IMR-90 (cell line): ENCODE data around the gene PODXL. TPM values are rescaled to one million over a fixed set of nuclear protein-coding genes. Genes with fewer than 3 reads are reported as not detected.

Experiments
- ATAC-seq: fragments of 200-7000 bp; cut with Tn5 transposase; 2 replicates; pipeline ENCODE4 v1.9.1; 2020; ENCODE audit warnings: low read depth, mild to moderate bottlenecking, moderate library complexity
- BruUV-seq: library from RNA; stranded (reverse); fragments of 400-500 nt; replicated peaks from 2 replicates; lab custom pipeline; 2021; lab: Mats Ljungman, UMichigan
- CTCF ChIA-PET: fragments of 300-600 bp; formaldehyde crosslinking; extraction: SDS; loops from one replicate; lab custom pipeline; 2021; ENCODE audit warnings: antibody characterized with exemption; lab: Yijun Ruan, JAX
- POLR2A ChIA-PET: fragments of 300-600 bp; sonication (Branson Sonifier 250); formaldehyde crosslinking; loops from one replicate; lab custom pipeline; 2022; ENCODE audit warnings: antibody characterized with exemption; ENCODE audit not compliant: unreplicated experiment; lab: Charles Lee
- DNase-seq: peaks from one replicate; pipeline ENCODE4 v3.0.0; 2013
- H2AFZ ChIP-seq: replicated peaks from 2 replicates; pipeline ENCODE3; 2013; ENCODE audit warnings: low read length, mild to moderate bottlenecking; ENCODE audit not compliant: poor library complexity
- H2AK5ac ChIP-seq: 2 replicates; pipeline ENCODE4 v1.6.1; 2013; ENCODE audit warnings: low read depth, low read length, inconsistent platforms
- H2AK9ac ChIP-seq: replicated peaks from 2 replicates; pipeline ENCODE3; 2013; ENCODE audit warnings: mild to moderate bottlenecking, low read depth, low read length, moderate library complexity; ENCODE audit not compliant: poor library complexity
- H2BK120ac ChIP-seq: 2 replicates; pipeline ENCODE4 v1.6.1; 2013; ENCODE audit warnings: low read depth, low read length, inconsistent platforms
- H2BK15ac ChIP-seq: 3 replicates; pipeline ENCODE4 v1.6.1; 2013; ENCODE audit warnings: low read depth, low read length, inconsistent platforms
- H2BK20ac ChIP-seq: 2 replicates; pipeline ENCODE4 v1.6.1; 2013; ENCODE audit warnings: low read depth, mild to moderate bottlenecking, inconsistent platforms, low read length, moderate library complexity
- H2BK5ac ChIP-seq: 2 replicates; pipeline ENCODE4 v1.6.1; 2013; ENCODE audit warnings: mild to moderate bottlenecking, low read depth, low read length, inconsistent platforms; ENCODE audit not compliant: poor library complexity, severe bottlenecking
- H3K14ac ChIP-seq: replicated peaks from 2 replicates; pipeline ENCODE4 v1.6.1; 2013; ENCODE audit warnings: low read depth, low read length, inconsistent platforms
- H3K18ac ChIP-seq: 2 replicates; pipeline ENCODE4 v1.6.1; 2013; ENCODE audit warnings: low read depth, low read length, control low read depth
- H3K23ac ChIP-seq: 2 replicates; pipeline ENCODE4 v1.6.1; 2013; ENCODE audit warnings: low read depth, low read length, inconsistent platforms
- H3K27ac ChIP-seq: 2 replicates; pipeline ENCODE4 v1.5.1; 2013; ENCODE audit warnings: mild to moderate bottlenecking, control low read depth, low read length; ENCODE audit not compliant: insufficient read depth
- H3K27me3 ChIP-seq: 2 replicates; pipeline ENCODE4 v1.6.1; 2013; ENCODE audit warnings: low read length; ENCODE audit not compliant: control insufficient read depth, insufficient read depth
- H3K36me3 ChIP-seq: 2 replicates; pipeline ENCODE4 v1.6.1; 2013; ENCODE audit warnings: low read length, mixed read lengths; ENCODE audit not compliant: control insufficient read depth, insufficient read depth
- H3K4ac ChIP-seq: 2 replicates; pipeline ENCODE4 v1.6.1; 2013; ENCODE audit warnings: low read depth, low read length, inconsistent platforms
- H3K4me1 ChIP-seq: 2 replicates; pipeline ENCODE4 v1.6.1; 2013; ENCODE audit warnings: low read length, mixed read lengths; ENCODE audit not compliant: control insufficient read depth, insufficient read depth
- H3K4me2 ChIP-seq: 2 replicates; pipeline ENCODE4 v1.6.1; 2013; ENCODE audit warnings: low read depth, mild to moderate bottlenecking, control low read depth, low read length, moderate library complexity
- H3K4me3 ChIP-seq: 2 replicates; pipeline ENCODE4 v1.5.1; 2013; ENCODE audit warnings: low read depth, mild to moderate bottlenecking, control low read depth, low read length, moderate library complexity; ENCODE audit not compliant: insufficient read depth
- H3K56ac ChIP-seq: 2 replicates; pipeline ENCODE4 v1.6.1; 2013; ENCODE audit warnings: low read length, inconsistent platforms; ENCODE audit not compliant: insufficient read depth; ENCODE audit errors: extremely low read depth
- H3K79me1 ChIP-seq, 2 experiments: 2 replicates each; pipeline ENCODE4 v1.6.1; 2013; ENCODE audit warnings: low read length in 2 of 2, inconsistent platforms in 1 of 2, low read depth in 1 of 2
- H3K9ac ChIP-seq: 2 replicates; pipeline ENCODE4 v1.6.1; 2013; ENCODE audit warnings: low read depth, low read length, control low read depth
- H3K9me1 ChIP-seq: 2 replicates; pipeline ENCODE4 v1.6.1; 2013; ENCODE audit warnings: low read length, inconsistent platforms; ENCODE audit not compliant: insufficient read depth
- H3K9me3 ChIP-seq: 2 replicates; pipeline ENCODE4 v1.6.1; 2013; ENCODE audit warnings: low read length; ENCODE audit not compliant: control insufficient read depth, insufficient read depth
- H4K20me1 ChIP-seq: 2 replicates; pipeline ENCODE4 v1.6.1; 2013; ENCODE audit warnings: low read length, inconsistent platforms; ENCODE audit not compliant: insufficient read depth
- H4K5ac ChIP-seq: 2 replicates; pipeline ENCODE4 v1.6.1; 2013; ENCODE audit warnings: mild to moderate bottlenecking, low read depth, low read length, control low read depth
- H4K8ac ChIP-seq, 2 experiments: 2 replicates each; pipeline ENCODE4 v1.6.1; 2013; ENCODE audit warnings: low read depth in 2 of 2, low read length in 2 of 2, control low read depth in 1 of 2, inconsistent platforms in 1 of 2
- H4K91ac ChIP-seq: 2 replicates; pipeline ENCODE4 v1.6.1; 2013; ENCODE audit warnings: low read depth, low read length, inconsistent platforms; ENCODE audit not compliant: insufficient read depth
- MAZ ChIP-seq: IDR thresholded peaks from 2 replicates; pipeline ENCODE4 v1.6.1; 2012; ENCODE audit warnings: low read depth, mild to moderate bottlenecking, low read length, improper control_type of control experiment, moderate library complexity, borderline replicate concordance
- SMC3 ChIP-seq: fragments of 150-350 bp; IDR thresholded peaks from 2 replicates; pipeline ENCODE4 v1.6.1; 2016; ENCODE audit warnings: low read depth, mild to moderate bottlenecking, antibody characterized with exemption, low read length, moderate library complexity
- WGBS, 2 experiments: methylation state at CpG; one replicate each; pipeline versions ENCODE4 v1.1.5 to v1.1.7; 2013; ENCODE audit warnings: missing lambda C conversion rate in 2 of 2; ENCODE audit not compliant: insufficient read length in 1 of 2; ENCODE audit errors: extremely low coverage in 2 of 2; 5-methylcytosine and 5-hydroxymethylcytosine counted together
- dilution Hi-C: fragments of 300-500 bp; cut with HindIII; formaldehyde crosslinking; loops from one replicate; pipeline ENCODE4 v1.14.3; 2018; ENCODE audit warnings: low sequenced_read_pairs; ENCODE audit not compliant: unreplicated experiment
- in situ Hi-C: fragments of 300-500 bp; cut with MboI; formaldehyde crosslinking; loops from 3 replicates; pipeline ENCODE4 v1.14.3; 2019; ENCODE audit warnings: low sequenced_read_pairs, inconsistent platforms, mixed read lengths
- intact Hi-C: fragments of 100-400 bp; cut with micrococcal nuclease; formaldehyde crosslinking; loops from 2 replicates; pipeline ENCODE4 v1.10.0; 2022
- polyA plus RNA-seq, 3 experiments: library from polyadenylated mRNA; depleted of rRNA; stranded (reverse); fragments of >200 nt; gene quantifications; 2 replicates each; pipeline ENCODE4 v1.2.3, GENCODE V29; 2012; ENCODE audit warnings: low replicate concordance in 1 of 3
- total RNA-seq: library from RNA; depleted of rRNA; stranded (reverse); fragments of >200 nt; gene quantifications from 2 replicates; pipeline ENCODE4 v1.2.3, GENCODE V29; 2012

The PODXL gene
- total and polyA plus RNA-seq, 2 of the 4 experiments (the other 2 are of a cell fraction), result 1.3 to 3.8 TPM

DNA sequence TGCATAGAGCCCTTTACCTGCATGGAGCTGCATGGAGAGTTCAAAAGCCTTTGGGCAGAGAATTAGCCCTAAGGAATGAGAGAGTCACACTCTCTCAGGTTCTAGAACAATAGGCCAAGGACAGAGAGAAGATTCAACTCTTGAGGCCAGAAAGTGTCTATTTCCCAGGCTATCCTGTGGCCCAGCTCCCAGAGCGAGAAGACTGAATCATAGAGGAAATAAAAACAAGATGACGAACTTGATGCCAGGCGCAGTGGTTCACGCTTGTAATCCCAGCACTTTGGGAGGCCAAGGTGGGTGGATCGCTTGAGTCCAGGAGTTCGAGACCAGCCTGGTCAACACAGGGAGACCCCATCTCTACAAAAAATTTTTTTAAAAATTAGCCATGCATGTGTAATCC lies 18.3 kb upstream of the PODXL start:
- WGBS, 2 experiments, result 100% methylated on average over 3 of the region's 6 CpGs; no CpG with 5 or more reads in 1 of the 2 experiments
- Histone ChIP-seq H3K4ac (no peak overlapping the region), H4K91ac (no peak overlapping the region), H3K27me3 (peaks cover 8% of the 10 kb centered on the region), H2BK20ac (no peak overlapping the region), H3K4me3 (no peak overlapping the region), H3K23ac (no peak overlapping the region), H3K56ac (no peak overlapping the region), H3K4me2 (no peak overlapping the region), H2BK120ac (no peak overlapping the region), H3K79me1 (no peaks in the 10 kb centered on the region), H3K4me1 (no peaks in the 10 kb centered on the region), H3K36me3 (no peaks in the 10 kb centered on the region), H3K9me1 (no peaks in the 10 kb centered on the region), H2AK9ac (no peak overlapping the region), H3K27ac (no peak overlapping the region), H2AK5ac (no peak overlapping the region), H2AFZ (no peak overlapping the region), H4K20me1 (no peaks in the 10 kb centered on the region), H2BK5ac (no peak overlapping the region), H2BK15ac (no peak overlapping the region), H4K8ac (no peak overlapping the region), H3K9ac (no peak overlapping the region), H4K5ac (no peak overlapping the region), H3K18ac (no peak overlapping the region), H3K14ac (no peak overlapping the region), H3K9me3 (no peaks in the 10 kb centered on the region)
- in situ Hi-C loops, result no loop called here
- intact Hi-C loops, result no loop called here
- TF ChIP-seq MAZ, result no peak
- TF ChIP-seq SMC3, result no peak
- DNase-seq, result no peak
- no TSS peak for BruUV-seq
- CTCF ChIA-PET, result no interaction called here
- no peak for ATAC-seq
- POLR2A ChIA-PET, result no interaction called here
- dilution Hi-C loops, result no loop called here
